Neutrophil (primary cell): Measurements from ENCODE around the gene EXOC3.

Source experiments
- H3K27ac ChIP-seq: fragments of 200-600 bp; sonication (generic); 2 replicates; pipeline ENCODE4 v1.5.1; 2016; ENCODE audit warnings: mild to moderate bottlenecking, moderate library complexity
- H3K27me3 ChIP-seq: fragments of 200-600 bp; sonication (generic); 2 replicates; pipeline ENCODE4 v1.6.0; 2016; ENCODE audit warnings: mild to moderate bottlenecking
- H3K36me3 ChIP-seq: fragments of 200-600 bp; sonication (generic); 2 replicates; pipeline ENCODE4 v1.5.1; 2017
- H3K4me1 ChIP-seq, 2 experiments: fragments of 200-600 bp in 1 of 2; sonication (generic) in 1 of 2; 1 replicate in 1 of 2; 2 replicates in 1 of 2; pipeline versions ENCODE4 v1.5.1 to v1.6.1; 2013 to 2016; ENCODE audit warnings: low read depth in 1 of 2, low read length in 1 of 2, mild to moderate bottlenecking in 1 of 2, moderate library complexity in 1 of 2; ENCODE audit not compliant: control insufficient read depth in 1 of 2, insufficient read depth in 1 of 2
- H3K4me3 ChIP-seq, 2 experiments: fragments of 200-600 bp in 1 of 2; sonication (generic) in 1 of 2; 1 replicate in 1 of 2; 2 replicates in 1 of 2; pipeline ENCODE4 v1.5.1; 2013 to 2016; ENCODE audit warnings: low read depth in 1 of 2, low read length in 1 of 2, mild to moderate bottlenecking in 1 of 2, moderate library complexity in 1 of 2
- H3K9me3 ChIP-seq: fragments of 200-600 bp; sonication (generic); 2 replicates; pipeline ENCODE4 v1.5.1; 2016
- CTCF ChIP-seq: fragments of 200-600 bp; sonication (generic); IDR thresholded peaks from 2 replicates; pipeline ENCODE4 v1.5.1; 2016; ENCODE audit warnings: antibody characterized with exemption

The EXOC3 gene

DNA sequence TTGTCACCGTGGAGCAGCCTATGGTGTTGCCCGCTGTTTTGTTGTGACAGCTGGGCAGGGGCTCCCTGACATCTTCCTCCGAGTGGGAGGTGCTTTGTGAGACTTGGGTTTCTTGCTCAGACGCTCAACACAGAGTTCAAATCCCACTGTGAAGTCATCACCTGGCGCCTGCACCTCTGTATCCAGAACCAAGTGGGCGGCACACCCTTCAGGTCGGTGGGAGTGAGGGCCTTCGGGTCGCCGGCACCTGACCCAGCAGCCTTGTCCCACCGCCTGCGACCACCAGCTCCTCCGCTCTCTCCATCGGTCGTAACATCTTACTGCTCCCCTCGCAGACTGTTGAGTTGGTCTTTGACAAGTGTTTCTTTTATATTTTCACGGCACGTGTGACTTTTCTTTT is 37.6 kb upstream of the EXOC3 start:
- H3K4me3 ChIP-seq: no peak overlapping the region
- no peak for TF ChIP-seq CTCF
- peaks cover 20% of the 10 kb centered on the region for H3K27me3 ChIP-seq
- H3K27ac ChIP-seq: no peak overlapping the region
- H3K36me3 ChIP-seq: no peaks in the 10 kb centered on the region
- no peaks in the 10 kb centered on the region for H3K9me3 ChIP-seq
- H3K4me1 ChIP-seq: peaks cover 0 to 6% of the 10 kb centered on the region in 2 experiments

DNA sequence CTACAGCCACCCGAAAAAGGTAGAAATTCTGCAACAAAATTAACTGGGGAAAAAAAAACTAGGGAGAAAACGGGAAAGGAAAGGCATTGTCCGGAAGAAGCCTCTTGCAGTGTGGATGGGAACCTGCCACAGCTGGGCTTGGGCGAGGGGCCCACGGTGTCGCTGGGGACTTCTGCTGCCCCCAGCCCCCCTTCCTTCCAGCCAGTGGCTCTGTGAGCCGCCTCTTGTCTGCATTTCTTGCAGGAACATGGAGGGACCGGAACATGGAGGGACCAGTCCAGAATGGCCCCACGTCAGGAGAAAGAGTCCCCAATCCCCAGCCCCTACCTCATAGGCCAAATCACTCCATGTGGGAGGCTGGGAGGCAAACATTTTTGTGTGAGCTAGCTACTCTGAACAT is 36.9 kb upstream of the EXOC3 start:
- TF ChIP-seq CTCF: no peak
- H3K27ac ChIP-seq: no peak overlapping the region
- peaks cover 13% of the 10 kb centered on the region for H3K27me3 ChIP-seq
- H3K4me3 ChIP-seq: no peak overlapping the region
- no peaks in the 10 kb centered on the region for H3K9me3 ChIP-seq
- H3K4me1 ChIP-seq: peaks cover 0 to 6% of the 10 kb centered on the region in 2 experiments
- H3K36me3 ChIP-seq: no peaks in the 10 kb centered on the region

- Histone ChIP-seq H3K4me3 (no peak overlapping the region), H3K27me3 (peaks cover 8% of the 10 kb centered on the region), H3K36me3 (no peaks in the 10 kb centered on the region), H3K4me1 (peaks cover 0 to 14% of the 10 kb centered on the region in 2 experiments), H3K27ac (no peak overlapping the region), H3K9me3 (no peaks in the 10 kb centered on the region)
- TF ChIP-seq CTCF: no peak
Observed at GRCh38 chr5:407051-407450, 35.9 kb upstream of the EXOC3 start.

DNA sequence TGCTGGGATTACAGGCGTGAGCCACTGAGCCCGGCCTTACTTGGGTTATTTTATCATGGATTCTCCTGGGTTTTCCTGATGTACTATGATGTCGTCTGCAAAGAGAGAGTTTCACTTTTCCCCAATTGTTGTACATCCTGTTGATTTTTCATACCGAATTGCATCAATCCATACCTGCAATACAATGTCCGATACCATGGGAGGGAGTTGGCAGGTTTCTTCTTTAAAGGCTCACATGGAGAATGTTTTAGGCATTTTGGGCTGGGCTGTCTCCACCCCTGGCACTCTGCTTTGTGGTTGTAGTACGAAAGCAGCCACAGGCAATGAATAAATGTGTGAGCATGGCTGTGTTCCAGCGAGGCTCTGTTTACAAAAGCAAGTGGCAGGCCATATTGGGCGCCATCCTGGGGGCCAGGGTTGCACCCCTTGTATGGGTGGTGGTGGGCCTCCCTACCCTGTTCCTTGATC is 35.1 kb upstream of the EXOC3 start:
- no peak overlapping the region for H3K4me3 ChIP-seq
- no peak for TF ChIP-seq CTCF
- peaks cover 5% of the 10 kb centered on the region for H3K27me3 ChIP-seq
- H3K27ac ChIP-seq: no peak overlapping the region
- no peaks in the 10 kb centered on the region for H3K9me3 ChIP-seq
- no peaks in the 10 kb centered on the region for H3K36me3 ChIP-seq
- peaks cover 0 to 13% of the 10 kb centered on the region in 2 experiments for H3K4me1 ChIP-seq

DNA sequence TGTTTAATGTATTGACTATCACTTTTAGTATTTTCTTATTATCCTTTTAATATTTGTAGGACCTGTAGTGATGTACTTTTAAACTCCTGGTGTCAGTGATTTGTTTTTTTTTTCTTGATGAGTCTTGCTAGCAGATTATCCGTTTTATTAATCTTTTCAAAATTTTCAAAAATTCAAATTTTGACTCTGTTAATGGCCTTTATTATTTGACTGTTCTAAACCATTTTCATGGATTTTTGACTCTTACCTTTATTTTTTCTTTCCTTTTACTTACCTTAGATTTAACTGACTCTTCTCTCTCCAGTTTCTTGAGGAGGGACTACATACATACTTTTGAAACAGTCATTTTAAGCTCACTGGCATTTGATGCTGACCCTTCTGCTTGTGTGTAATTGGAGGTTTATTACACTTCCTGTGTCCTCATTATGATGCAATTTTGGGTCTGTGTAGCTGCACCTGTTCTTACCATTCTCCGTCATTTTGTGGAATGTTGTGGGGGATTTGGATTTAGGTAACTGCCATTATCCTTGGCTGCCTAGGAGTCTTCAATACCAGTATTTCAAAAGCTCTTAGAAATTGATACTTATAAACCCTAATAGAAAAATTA is 32.0 kb upstream of the EXOC3 start:
- Histone ChIP-seq H3K4me1 (peaks cover 0 to 14% of the 10 kb centered on the region in 2 experiments), H3K9me3 (no peaks in the 10 kb centered on the region), H3K36me3 (no peaks in the 10 kb centered on the region), H3K27me3 (no peaks in the 10 kb centered on the region), H3K27ac (no peak overlapping the region), H3K4me3 (no peak overlapping the region)
- TF ChIP-seq CTCF: no peak
